Prostate gland (tissue), 2 donors: Measurements from ENCODE around the gene NCOA1. TPM values are rescaled to one million over a fixed set of nuclear protein-coding genes. Genes with fewer than 3 reads are reported as not detected.
"Not testable (repeated sequence)": the region's sequence is repeated elsewhere in the genome, so short reads cannot be mapped to it uniquely, and the experiment has no call there.

Source experiments
- DNase-seq: peaks from one replicate; pipeline ENCODE4 v3.0.0-alpha.2; 2019; ENCODE audit warnings: low spot score
- H3K27ac ChIP-seq, 2 donors: fragments of 200-600 bp; sonication (generic); 2 replicates each; pipeline ENCODE4 v1.5.1; 2017 to 2019
- H3K27me3 ChIP-seq: fragments of 200-600 bp; sonication (generic); replicated peaks from 2 replicates; pipeline ENCODE4 v1.5.1; 2019; ENCODE audit not compliant: insufficient read depth
- H3K36me3 ChIP-seq, 2 donors: fragments of 200-600 bp; sonication (generic); 1 replicate in 1 of 2; 2 replicates in 1 of 2; pipeline versions ENCODE4 v1.5.1 to v1.8.1; 2017 to 2019
- H3K4me1 ChIP-seq: fragments of 200-600 bp; sonication (generic); replicated peaks from 2 replicates; pipeline ENCODE4 v1.5.1; 2019
- H3K4me3 ChIP-seq, 2 donors: fragments of 200-600 bp; sonication (generic); 2 replicates each; pipeline ENCODE4 v1.5.1; 2017 to 2019
- H3K9me3 ChIP-seq: fragments of 200-600 bp; sonication (generic); 2 replicates; pipeline ENCODE4 v1.5.1; 2017
- POLR2A ChIP-seq: fragments of 450-650 bp; IDR thresholded peaks from one replicate; pipeline ENCODE4 v1.6.1; 2016; ENCODE audit warnings: antibody characterized with exemption, mild to moderate bottlenecking
- POLR2AphosphoS5 ChIP-seq: sonication (generic); formaldehyde crosslinking; IDR thresholded peaks from one replicate; pipeline ENCODE4 v1.6.1; 2017; ENCODE audit warnings: antibody characterized with exemption
- WGBS: methylation state at CpG from one replicate; pipeline ENCODE4 v1.1.5; 2018; 5-methylcytosine and 5-hydroxymethylcytosine counted together
- intact Hi-C: fragments of 100-400 bp; cut with DNase I; formaldehyde crosslinking; loops from one replicate; pipeline ENCODE4 v1.14.2; 2022
- total RNA-seq, 2 donors: library from RNA; depleted of rRNA; stranded (reverse); fragments of >200 nt; gene quantifications; one replicate each; pipeline ENCODE4 v1.1.0, GENCODE V29; 2016
- TF ChIP-seq, protein P1 (sequence below), 4 experiments: fragments of 200-600 bp in 2 of 4; fragments of 450-650 bp in 2 of 4; sonication (generic) in 2 of 4; IDR thresholded peaks; 1 replicate in 3 of 4; 2 replicates in 1 of 4; pipeline ENCODE4 v1.5.1; 2016 to 2019; ENCODE audit warnings: antibody characterized with exemption in 4 of 4, mild to moderate bottlenecking in 2 of 4, moderate library complexity in 2 of 4

NCOA1 gene
- total RNA-seq, 2 donors from 2014 or later: 24.9 to 72.4 TPM

DNA sequence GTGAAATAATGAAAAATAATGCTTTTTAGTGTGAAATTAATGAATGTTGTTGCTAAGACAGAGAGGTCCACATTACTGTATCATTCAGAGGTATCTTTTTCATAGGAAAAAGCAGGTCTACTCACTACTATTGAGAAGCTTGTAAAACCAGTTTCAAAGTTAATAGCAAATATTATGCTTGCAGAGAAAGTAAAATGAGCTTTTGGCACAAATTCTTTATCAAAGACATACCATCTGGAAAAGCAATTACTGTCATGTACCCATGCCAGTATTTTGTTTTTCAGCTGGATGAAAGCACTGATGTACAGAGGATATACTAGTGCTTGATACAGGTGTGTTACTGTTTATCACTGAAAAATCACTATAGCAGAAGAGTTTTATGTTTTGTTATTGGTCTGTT is 77.5 kb downstream of the NCOA1 start:
- TF ChIP-seq POLR2AphosphoS5 (no peak), POLR2A (no peak)
- TF ChIP-seq, protein P1, sequence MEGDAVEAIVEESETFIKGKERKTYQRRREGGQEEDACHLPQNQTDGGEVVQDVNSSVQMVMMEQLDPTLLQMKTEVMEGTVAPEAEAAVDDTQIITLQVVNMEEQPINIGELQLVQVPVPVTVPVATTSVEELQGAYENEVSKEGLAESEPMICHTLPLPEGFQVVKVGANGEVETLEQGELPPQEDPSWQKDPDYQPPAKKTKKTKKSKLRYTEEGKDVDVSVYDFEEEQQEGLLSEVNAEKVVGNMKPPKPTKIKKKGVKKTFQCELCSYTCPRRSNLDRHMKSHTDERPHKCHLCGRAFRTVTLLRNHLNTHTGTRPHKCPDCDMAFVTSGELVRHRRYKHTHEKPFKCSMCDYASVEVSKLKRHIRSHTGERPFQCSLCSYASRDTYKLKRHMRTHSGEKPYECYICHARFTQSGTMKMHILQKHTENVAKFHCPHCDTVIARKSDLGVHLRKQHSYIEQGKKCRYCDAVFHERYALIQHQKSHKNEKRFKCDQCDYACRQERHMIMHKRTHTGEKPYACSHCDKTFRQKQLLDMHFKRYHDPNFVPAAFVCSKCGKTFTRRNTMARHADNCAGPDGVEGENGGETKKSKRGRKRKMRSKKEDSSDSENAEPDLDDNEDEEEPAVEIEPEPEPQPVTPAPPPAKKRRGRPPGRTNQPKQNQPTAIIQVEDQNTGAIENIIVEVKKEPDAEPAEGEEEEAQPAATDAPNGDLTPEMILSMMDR (IDR thresholded peaks at IDR 0.05): no peak

DNA sequence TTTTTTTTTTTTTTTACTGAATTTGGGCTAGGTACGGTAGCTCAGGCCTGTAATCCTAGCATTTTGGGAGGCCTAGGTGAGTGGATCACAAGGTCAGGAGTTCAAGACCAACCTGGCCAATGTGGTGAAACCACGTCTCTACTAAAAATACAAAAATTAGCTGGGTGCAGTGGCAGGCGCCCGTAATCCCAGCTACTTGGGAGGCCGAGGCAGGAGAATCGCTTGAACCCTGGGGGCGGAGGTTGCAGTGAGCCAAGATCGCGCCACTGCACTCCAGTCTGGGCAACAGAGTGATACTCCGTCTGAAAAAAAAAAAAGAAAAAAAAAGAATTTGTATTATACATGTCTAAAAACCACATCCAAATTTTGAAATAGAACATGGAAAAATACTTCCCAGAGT is 78.5 kb downstream of the NCOA1 start:
- H3K27me3 ChIP-seq, DNase-seq, H3K27ac ChIP-seq, H3K4me3 ChIP-seq, H3K4me1 ChIP-seq, H3K36me3 ChIP-seq, intact Hi-C loops, H3K9me3 ChIP-seq: not testable (repeated sequence)
- WGBS: 92% methylated on average over 10 of the region's 10 CpGs

More for the DNA sequence above, 77.5 kb downstream of the NCOA1 start:
- Histone ChIP-seq H3K9me3 (no peaks in the 10 kb centered on the region), H3K27me3 (no peaks in the 10 kb centered on the region), H3K27ac (no peak overlapping the region), H3K4me3 (no peak overlapping the region), H3K4me1 (no peaks in the 10 kb centered on the region), H3K36me3 (no peaks in the 10 kb centered on the region)
- intact Hi-C loops: no loop called here
- DNase-seq: no peak

DNA sequence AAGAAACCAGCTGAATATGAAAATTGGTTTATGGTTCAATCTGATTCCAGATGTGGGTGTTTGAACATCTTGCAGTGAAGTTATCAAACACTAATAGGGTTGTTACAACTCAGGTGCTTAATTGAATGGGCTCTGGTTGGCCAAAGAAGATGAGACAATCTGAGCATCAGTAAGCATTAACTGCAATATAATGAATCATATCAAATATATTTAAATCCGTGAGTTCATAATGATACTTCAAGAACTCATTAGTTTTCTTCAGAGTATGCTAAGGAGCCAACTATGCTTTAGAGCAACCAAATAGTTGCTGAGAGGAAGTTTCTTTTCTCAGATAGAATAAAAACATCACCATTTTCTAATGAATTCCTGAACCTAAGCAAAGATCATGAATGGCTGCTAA is 79.2 kb downstream of the NCOA1 start:
- Histone ChIP-seq H3K36me3 (no peaks in the 10 kb centered on the region), H3K27me3 (no peaks in the 10 kb centered on the region), H3K4me1 (no peaks in the 10 kb centered on the region), H3K9me3 (no peaks in the 10 kb centered on the region), H3K27ac (no peak overlapping the region), H3K4me3 (no peak overlapping the region)
- TF ChIP-seq POLR2AphosphoS5: no peak
- TF ChIP-seq, protein P1 (IDR thresholded peaks at IDR 0.05): no peak
- intact Hi-C loops: no loop called here
- 95% methylated on average over 1 of the region's 1 CpG for WGBS
- DNase-seq: no peak

DNA sequence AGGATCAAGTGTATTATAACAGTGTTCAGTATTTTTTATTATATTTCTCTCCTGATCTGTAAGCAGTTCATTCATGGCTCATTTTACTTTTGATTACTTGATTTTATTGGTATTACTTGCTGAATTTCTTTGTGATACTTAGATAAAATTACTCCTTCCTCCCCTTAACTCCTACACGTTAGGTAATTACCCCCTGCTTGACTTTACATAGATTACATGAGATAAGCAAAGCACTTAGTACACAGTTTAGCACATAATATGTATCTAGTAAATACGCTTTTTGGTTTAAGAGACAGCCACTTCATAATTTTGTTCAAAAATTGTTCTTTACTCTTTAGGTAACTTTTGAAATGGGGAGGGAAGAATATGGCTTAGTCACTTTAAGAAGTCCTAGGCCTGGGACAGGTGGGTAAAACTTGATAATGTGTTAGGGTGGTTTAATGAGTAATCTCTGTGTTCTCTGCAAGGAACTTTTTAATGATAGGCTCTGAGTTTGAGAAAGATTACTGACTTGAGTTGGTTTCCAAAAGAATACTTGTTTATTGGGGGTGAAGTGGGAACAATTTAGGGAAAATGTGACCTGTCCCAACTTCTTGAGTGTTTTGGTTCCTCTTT is 80.9 kb downstream of the NCOA1 start:
- 63% methylated on average over 2 of the region's 2 CpGs for WGBS
- Histone ChIP-seq H3K27ac (no peak overlapping the region), H3K36me3 (no peaks in the 10 kb centered on the region), H3K9me3 (no peaks in the 10 kb centered on the region), H3K27me3 (no peaks in the 10 kb centered on the region), H3K4me3 (no peak overlapping the region), H3K4me1 (no peaks in the 10 kb centered on the region)
- TF ChIP-seq, protein P1 (IDR thresholded peaks at IDR 0.05): no peak
- no peak for TF ChIP-seq POLR2A
- no peak for TF ChIP-seq POLR2AphosphoS5
- DNase-seq: no peak
- intact Hi-C loops: no loop called here

DNA sequence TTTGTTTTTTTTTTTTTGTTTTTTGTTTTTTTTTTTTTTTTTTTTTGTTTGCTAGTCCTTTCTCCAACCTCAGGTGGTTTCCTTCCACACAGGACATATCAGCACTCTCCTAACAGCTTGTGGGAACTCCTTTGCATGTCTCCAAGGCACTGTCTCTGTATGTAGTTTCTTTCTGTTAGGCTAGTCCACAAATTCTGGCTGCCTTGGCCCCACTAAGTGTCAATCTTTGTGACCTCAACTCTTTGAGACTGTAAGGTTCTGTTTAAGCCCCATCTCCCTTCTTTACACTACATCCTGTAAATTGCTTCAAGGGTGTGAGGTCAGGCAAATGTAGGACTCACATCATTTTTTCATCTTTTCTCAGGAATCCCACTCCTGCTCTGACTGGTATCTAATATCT is 85.1 kb downstream of the NCOA1 start:
- no peak overlapping the region for H3K4me3 ChIP-seq
- intact Hi-C loops: no loop called here
- H3K4me1 ChIP-seq: no peaks in the 10 kb centered on the region
- no peaks in the 10 kb centered on the region for H3K27me3 ChIP-seq
- no peaks in the 10 kb centered on the region for H3K9me3 ChIP-seq
- no peak for DNase-seq
- H3K27ac ChIP-seq: no peak overlapping the region
- TF ChIP-seq, protein P1 (IDR thresholded peaks at IDR 0.05): no peak
- TF ChIP-seq POLR2AphosphoS5 (no peak), POLR2A (no peak)
- no peaks in the 10 kb centered on the region for H3K36me3 ChIP-seq
